Loucy (cell line): ENCODE measurements around the gene TUBB4B.

ENCODE experiments used
- H2AFZ ChIP-seq: fragments of 200-600 bp; sonication (generic); 2 replicates; pipeline ENCODE4 v1.6.0; 2016; ENCODE audit warnings: antibody characterized with exemption, mild to moderate bottlenecking, low read length, moderate library complexity
- H3F3A ChIP-seq: fragments of 200-600 bp; 2 replicates; pipeline ENCODE4 v1.6.0; 2016; ENCODE audit warnings: antibody characterized with exemption, low read depth, mild to moderate bottlenecking
- H3K27me3 ChIP-seq: fragments of 200-600 bp; sonication (generic); 2 replicates; pipeline ENCODE4 v1.6.1; 2014; ENCODE audit warnings: low read length, mild to moderate bottlenecking; ENCODE audit not compliant: insufficient read depth, poor library complexity, severe bottlenecking
- H3K36me3 ChIP-seq: fragments of 200-600 bp; sonication (generic); 2 replicates; pipeline ENCODE4 v1.6.1; 2016; ENCODE audit warnings: low read length; ENCODE audit not compliant: insufficient read depth
- H3K4me1 ChIP-seq: fragments of 200-600 bp; sonication (generic); 2 replicates; pipeline ENCODE4 v1.5.1; 2014; ENCODE audit warnings: low read length, mild to moderate bottlenecking; ENCODE audit not compliant: insufficient read depth, poor library complexity, severe bottlenecking
- H3K4me2 ChIP-seq: fragments of 200-600 bp; sonication (generic); 2 replicates; pipeline ENCODE4 v1.6.0; 2014; ENCODE audit warnings: antibody characterized with exemption, low read length, low read depth, mild to moderate bottlenecking; ENCODE audit not compliant: poor library complexity, severe bottlenecking
- H3K4me3 ChIP-seq: fragments of 200-600 bp; sonication (generic); 2 replicates; pipeline ENCODE4 v1.5.1; 2014; ENCODE audit warnings: low read length, mild to moderate bottlenecking, mixed read lengths; ENCODE audit not compliant: poor library complexity, severe bottlenecking
- H3K79me2 ChIP-seq: fragments of 200-600 bp; sonication (generic); 2 replicates; pipeline ENCODE4 v1.6.1; 2014; ENCODE audit warnings: low read length; ENCODE audit not compliant: insufficient read depth
- H3K9ac ChIP-seq: fragments of 200-600 bp; sonication (generic); 2 replicates; pipeline ENCODE4 v1.6.0; 2014; ENCODE audit warnings: mild to moderate bottlenecking, low read depth, low read length, moderate library complexity; ENCODE audit not compliant: poor library complexity, severe bottlenecking
- H3K9me2 ChIP-seq: fragments of 200-600 bp; sonication (generic); replicated peaks from 2 replicates; pipeline ENCODE4 v1.6.1; 2016; ENCODE audit warnings: low read depth, low read length, mixed read lengths
- H3K9me3 ChIP-seq: fragments of 200-600 bp; sonication (generic); 2 replicates; pipeline ENCODE4 v1.6.1; 2014; ENCODE audit warnings: mild to moderate bottlenecking, antibody characterized with exemption, low read length, low read depth; ENCODE audit not compliant: insufficient read depth
- H4K20me1 ChIP-seq: fragments of 200-600 bp; sonication (generic); 2 replicates; pipeline ENCODE4 v1.6.0; 2014; ENCODE audit warnings: antibody characterized with exemption, low read length, mild to moderate bottlenecking; ENCODE audit not compliant: insufficient read depth, poor library complexity, severe bottlenecking
- CTCF ChIP-seq: fragments of 200-600 bp; sonication (generic); conservative IDR thresholded peaks from 2 replicates; pipeline ENCODE4 v1.5.1; 2014; ENCODE audit warnings: mild to moderate bottlenecking, antibody characterized with exemption, low read length
- EZH2phosphoT487 ChIP-seq: fragments of 200-600 bp; IDR thresholded peaks from 2 replicates; pipeline ENCODE4 v1.6.1; 2018; ENCODE audit warnings: antibody characterized with exemption, mild to moderate bottlenecking, moderate library complexity, borderline replicate concordance

Gene TUBB4B

GRCh38 chr9:137234055-137234697 lies 6.9 kb upstream of the TUBB4B start:
- no peak overlapping the region for H3K4me3 ChIP-seq
- TF ChIP-seq CTCF, result no peak
- TF ChIP-seq EZH2phosphoT487, result no peak
- no peaks in the 10 kb centered on the region for H3K36me3 ChIP-seq
- H3K4me1 ChIP-seq, result peaks cover 25% of the 10 kb centered on the region
- no peaks in the 10 kb centered on the region for H3K27me3 ChIP-seq
- peaks cover 18% of the 10 kb centered on the region; the same call in 1 of the 2 replicates for H3K79me2 ChIP-seq
- H2AFZ ChIP-seq, result no peak overlapping the region
- H3K9me3 ChIP-seq, result no peaks in the 10 kb centered on the region
- no peak overlapping the region for H3K4me2 ChIP-seq
- no peaks in the 10 kb centered on the region for H4K20me1 ChIP-seq
- H3K9me2 ChIP-seq, result no peaks in the 10 kb centered on the region
- H3K9ac ChIP-seq, result no peak overlapping the region
- no peaks in the 10 kb centered on the region for H3F3A ChIP-seq

- Histone ChIP-seq H3K27me3 (no peaks in the 10 kb centered on the region), H3K36me3 (no peaks in the 10 kb centered on the region), H3K4me2 (no peak overlapping the region), H3K9ac (no peak overlapping the region), H4K20me1 (no peaks in the 10 kb centered on the region), H3F3A (0 out of 2 replicates have a peak, but pooled peaks cover 1% of the 10 kb centered on the region), H3K4me3 (no peak overlapping the region), H3K79me2 (peaks cover 25% of the 10 kb centered on the region; the same call in 1 of the 2 replicates), H2AFZ (no peak overlapping the region), H3K4me1 (peaks cover 25% of the 10 kb centered on the region), H3K9me2 (no peaks in the 10 kb centered on the region), H3K9me3 (no peaks in the 10 kb centered on the region)
- TF ChIP-seq CTCF (no peak), EZH2phosphoT487 (no peak)
These were observed 6.2 kb upstream of the TUBB4B start for GRCh38 chr9:137234758-137235423.

GRCh38 chr9:137235424-137236237 lies 5.5 kb upstream of the TUBB4B start:
- H3K27me3 ChIP-seq, result no peaks in the 10 kb centered on the region
- H3K4me2 ChIP-seq, result peak overlapping the region; percentile 75
- H3K9ac ChIP-seq, result peak overlapping the region; percentile 38
- H3K4me1 ChIP-seq, result peaks cover 25% of the 10 kb centered on the region
- no peaks in the 10 kb centered on the region for H4K20me1 ChIP-seq
- no peaks in the 10 kb centered on the region for H3K9me3 ChIP-seq
- no peak overlapping the region for H3K4me3 ChIP-seq
- peaks cover 25% of the 10 kb centered on the region; the same call in 1 of the 2 replicates for H3K79me2 ChIP-seq
- H2AFZ ChIP-seq, result no peak overlapping the region
- 0 out of 2 replicates have a peak, but pooled peaks cover 6% of the 10 kb centered on the region for H3F3A ChIP-seq
- TF ChIP-seq EZH2phosphoT487 (no peak), CTCF (no peak)
- H3K9me2 ChIP-seq, result no peaks in the 10 kb centered on the region
- H3K36me3 ChIP-seq, result no peaks in the 10 kb centered on the region
